HepG2 (cell line): ENCODE data around the gene TSPYL1. TPM values are rescaled to one million over a fixed set of nuclear protein-coding genes. Genes with fewer than 3 reads are reported as not detected.
A peak's percentile ranks its signal among the peaks of the same experiment; 100 is the strongest.

Source experiments
- ATAC-seq: fragments of 200-7000 bp; cut with Tn5 transposase; 3 replicates; pipeline ENCODE4 v1.9.1; 2020; ENCODE audit warnings: mild to moderate bottlenecking, moderate library complexity
- BruUV-seq: library from RNA; stranded (reverse); fragments of 400-500 nt; replicated peaks from 2 replicates; lab custom pipeline; 2021; lab: Mats Ljungman, UMichigan
- CTCF ChIA-PET: fragments of 300-600 bp; formaldehyde crosslinking; extraction: SDS; loops from one replicate; lab custom pipeline; 2021; ENCODE audit warnings: low total read pairs, inconsistent platforms, low intra/inter-chr PET ratio; lab: Yijun Ruan, JAX
- POLR2A ChIA-PET: fragments of 350-600 bp; sonication (Branson Sonifier 250); formaldehyde crosslinking; loops from one replicate; lab custom pipeline; 2020; ENCODE audit warnings: antibody characterized with exemption, inconsistent platforms; lab: Yijun Ruan, JAX
- DNase-seq: peaks from one replicate; pipeline ENCODE4 v3.0.0-alpha.2; 2015; ENCODE audit warnings: low spot score
- FAIRE-seq: peaks from 3 replicates; lab custom pipeline; 2011; peaks lifted over from hg19 to GRCh38; lab: Jason Lieb, UNC
- H2AFZ ChIP-seq: one replicate; pipeline ENCODE4 v1.6.1; 2011; ENCODE audit warnings: low read length, inconsistent platforms
- H3K27ac ChIP-seq: fragments of 300-600 bp; 3 replicates; pipeline ENCODE4 v1.8.0; 2011; ENCODE audit warnings: mixed run types, mild to moderate bottlenecking, mixed read lengths, low read length, inconsistent platforms; ENCODE audit not compliant: insufficient read depth; ENCODE audit errors: extremely low read length
- H3K27me3 ChIP-seq, 2 experiments: fragments of 200-600 bp in 1 of 2; 2 replicates in 1 of 2; 3 replicates in 1 of 2; pipeline versions ENCODE4 v1.6.0 to v1.8.0; 2011; ENCODE audit warnings: low read length in 2 of 2, mild to moderate bottlenecking in 2 of 2, moderate library complexity in 2 of 2, inconsistent platforms in 1 of 2; ENCODE audit not compliant: insufficient read depth in 2 of 2, control insufficient read depth in 1 of 2
- H3K36me3 ChIP-seq, 2 experiments: fragments of 200-600 bp in 1 of 2; replicated peaks in 1 of 2; 2 replicates in 1 of 2; 3 replicates in 1 of 2; pipeline versions ENCODE4 v1.5.1 to v1.8.0; 2011; ENCODE audit warnings: low read length in 2 of 2, inconsistent platforms in 1 of 2; ENCODE audit not compliant: insufficient read depth in 2 of 2, control insufficient read depth in 1 of 2
- H3K4me1 ChIP-seq: 2 replicates; pipeline ENCODE4 v1.5.1; 2012; ENCODE audit warnings: low read length, inconsistent platforms; ENCODE audit not compliant: insufficient read depth
- H3K4me2 ChIP-seq: 2 replicates; pipeline ENCODE4 v1.6.0; 2011; ENCODE audit warnings: low read depth, low read length, inconsistent platforms
- H3K4me3 ChIP-seq, 3 experiments: fragments of 200-600 bp in 1 of 3; sonication (generic), shearing (Covaris generic) in 1 of 3; replicated peaks in 1 of 3; 2 replicates each; pipeline ENCODE4 v1.5.1; 2011 to 2016; ENCODE audit warnings: low read length in 3 of 3, inconsistent platforms in 2 of 3, low read depth in 2 of 3, mild to moderate bottlenecking in 2 of 3, control low read depth in 1 of 3, mixed read lengths in 1 of 3; ENCODE audit not compliant: insufficient read depth in 1 of 3
- H3K79me2 ChIP-seq: one replicate; pipeline ENCODE4 v1.6.1; 2011; ENCODE audit warnings: low read length, inconsistent platforms; ENCODE audit not compliant: insufficient read depth
- H3K9ac ChIP-seq: 2 replicates; pipeline ENCODE4 v1.6.0; 2011; ENCODE audit warnings: mild to moderate bottlenecking, low read depth, low read length, inconsistent platforms; ENCODE audit not compliant: insufficient read depth
- H3K9me3 ChIP-seq: 2 replicates; pipeline ENCODE4 v1.5.1; 2012; ENCODE audit warnings: mild to moderate bottlenecking, low read length
- H4K20me1 ChIP-seq: 2 replicates; pipeline ENCODE4 v1.6.0; 2011; ENCODE audit warnings: inconsistent platforms, mild to moderate bottlenecking, low read length, moderate library complexity; ENCODE audit not compliant: insufficient read depth
- ARID5B ChIP-seq: IDR thresholded peaks from 2 replicates; pipeline ENCODE4 v1.4.0; 2020; ENCODE audit warnings: mild to moderate bottlenecking, missing genetic modification reagents
- GATAD2A ChIP-seq: IDR thresholded peaks from 2 replicates; pipeline ENCODE4 v1.6.1; 2016
- HOXA5 ChIP-seq: sonication (generic); formaldehyde crosslinking; IDR thresholded peaks from 2 replicates; pipeline ENCODE4 v1.4.0; 2020; ENCODE audit warnings: missing genetic modification reagents
- MAFG ChIP-seq: sonication (generic); formaldehyde crosslinking; IDR thresholded peaks from 2 replicates; pipeline ENCODE4 v1.5.1; 2020; ENCODE audit warnings: mild to moderate bottlenecking, missing genetic modification reagents
- ONECUT2 ChIP-seq: sonication (generic); formaldehyde crosslinking; IDR thresholded peaks from 2 replicates; pipeline ENCODE4 v1.4.0; 2020; ENCODE audit warnings: missing genetic modification reagents
- SRY ChIP-seq: sonication (generic); formaldehyde crosslinking; IDR thresholded peaks from 2 replicates; pipeline ENCODE4 v1.8.0; 2022; ENCODE audit warnings: mild to moderate bottlenecking, missing genetic modification reagents
- TCF12 ChIP-seq, 2 experiments: fragments of 450-650 bp in 1 of 2; sonication (generic) in 1 of 2; formaldehyde crosslinking in 1 of 2; IDR thresholded peaks; 2 replicates each; pipeline versions ENCODE4 v1.6.1 to v1.8.0; 2017 to 2022; ENCODE audit warnings: antibody characterized with exemption in 1 of 2, mild to moderate bottlenecking in 1 of 2, missing genetic modification reagents in 1 of 2, moderate library complexity in 1 of 2
- TEAD2 ChIP-seq: sonication (generic); formaldehyde crosslinking; IDR thresholded peaks from 2 replicates; pipeline ENCODE4 v1.9.0; 2021; ENCODE audit warnings: missing genetic modification reagents
- TFDP1 ChIP-seq: IDR thresholded peaks from 2 replicates; pipeline ENCODE4 v1.6.1; 2016; ENCODE audit warnings: missing compliant biosample characterization, missing genetic modification reagents, borderline replicate concordance
- ZBTB38 ChIP-seq: sonication (generic); formaldehyde crosslinking; IDR thresholded peaks from 2 replicates; pipeline ENCODE4 v1.5.1; 2020; ENCODE audit warnings: mild to moderate bottlenecking, missing genetic modification reagents
- ZNF17 ChIP-seq: sonication (generic); formaldehyde crosslinking; IDR thresholded peaks from 2 replicates; pipeline ENCODE4 v1.5.0; 2020; ENCODE audit warnings: mild to moderate bottlenecking, missing genetic modification reagents
- ZNF33A ChIP-seq: sonication (generic); formaldehyde crosslinking; IDR thresholded peaks from 2 replicates; pipeline ENCODE4 v1.5.1; 2020; ENCODE audit warnings: missing genetic modification reagents, mild to moderate bottlenecking, moderate library complexity, borderline replicate concordance
- ZNF607 ChIP-seq: sonication (generic); formaldehyde crosslinking; IDR thresholded peaks from 2 replicates; pipeline ENCODE4 v1.5.1; 2020; ENCODE audit warnings: missing genetic modification reagents, mild to moderate bottlenecking, borderline replicate concordance
- ZNF775 ChIP-seq: sonication (generic); formaldehyde crosslinking; IDR thresholded peaks from 2 replicates; pipeline ENCODE4 v1.4.0; 2020; ENCODE audit warnings: missing genetic modification reagents, mild to moderate bottlenecking, moderate library complexity, borderline replicate concordance
- ZNF784 ChIP-seq: sonication (generic); formaldehyde crosslinking; IDR thresholded peaks from 2 replicates; pipeline ENCODE4 v1.5.1; 2020; ENCODE audit warnings: missing genetic modification reagents, mild to moderate bottlenecking, borderline replicate concordance
- WGBS: methylation state at CpG from one replicate; pipeline ENCODE4 v1.1.6; 2017; ENCODE audit warnings: low lambda C conversion rate; 5-methylcytosine and 5-hydroxymethylcytosine counted together
- in situ Hi-C: cut with HindIII; loops from 2 replicates; pipeline ENCODE4 v1.10.0; 2017; ENCODE audit warnings: low pct_unique_long_range_greater_than_20kb; ENCODE audit not compliant: extremely low pct_ligation_motif_present
- intact Hi-C: fragments of 100-400 bp; cut with micrococcal nuclease; formaldehyde crosslinking; loops from one replicate; pipeline ENCODE4 v1.10.0; 2022; ENCODE audit not compliant: unreplicated experiment
- polyA plus RNA-seq, 8 experiments: library from polyadenylated mRNA; depleted of rRNA in 3 of 8; stranded (reverse) in 7 of 8; unstranded in 1 of 8; fragments of >200 nt; fragmentation: Illumina TruSeq in 4 of 8; extraction: Trizol in 4 of 8; gene quantifications; 2 replicates each; pipeline versions ENCODE4 v1.2.1 to v1.2.3, GENCODE V29; 2011 to 2016; ENCODE audit warnings: low read depth in 4 of 8, missing spikeins in 1 of 8, mixed read lengths in 1 of 8; ENCODE audit not compliant: insufficient read depth in 1 of 8
- total RNA-seq, 5 experiments: library from RNA; depleted of rRNA; stranded (reverse); fragments of >200 nt; fragmentation: Illumina TruSeq; extraction: Trizol; gene quantifications; 2 replicates each; pipeline ENCODE4 v1.2.3, GENCODE V29; 2016; ENCODE audit warnings: low read depth in 1 of 5

TSPYL1 gene
- total and polyA plus RNA-seq, 2 of the 13 experiments (the other 11 are each of a cell fraction or from before 2014, with no cell fraction given), result 28.3 to 93.0 TPM

- TF ChIP-seq ARID5B (CRISPR knock-in tag), result peak; percentile 72
Observed at GRCh38 chr6:116253505-116254296, 26.0 kb downstream of the TSPYL1 start, which contains the start of gene TSPYL4 (continued).

GRCh38 chr6:116253188-116253504 is 26.6 kb downstream of the TSPYL1 start:
- peaks cover 60% of the 10 kb centered on the region for H3K4me1 ChIP-seq
- in situ Hi-C loops (no loop called here), intact Hi-C loops (loop anchor here (5.0 to 10.0 kb wide), 2 partner anchors 1232 to 1424 kb away; partner anchors contain the start of genes DCBLD1 and NUS1)
- DNase-seq (no peak), ATAC-seq (peak; percentile 20), FAIRE-seq (no peak)
- no peak overlapping the region for H2AFZ ChIP-seq
- no peaks in the 10 kb centered on the region for H3K27me3 ChIP-seq
- POLR2A ChIA-PET, result interaction anchor here (1.3 to 3.3 kb wide), 4 partner anchors 8 to 38 kb away, joined by 3 to 24 read pairs (median 8); partner anchors contain the start of gene TSPYL1
- 46% methylated on average over 11 of the region's 11 CpGs for WGBS
- H3K9me3 ChIP-seq, result no peaks in the 10 kb centered on the region
- H3K79me2 ChIP-seq, result peaks cover 22% of the 10 kb centered on the region
- H3K4me3 ChIP-seq, result peak overlapping the region; percentile 86 to 92 (median 89)
- no TSS peak for BruUV-seq
- CTCF ChIA-PET, result no interaction called here
- H3K4me2 ChIP-seq, result peak overlapping the region; percentile 92
- H3K9ac ChIP-seq, result peak overlapping the region; percentile 76
- no peaks in the 10 kb centered on the region for H4K20me1 ChIP-seq
- H3K36me3 ChIP-seq, result 0 out of 5 replicates have a peak, but pooled peaks cover 0 to 2% of the 10 kb centered on the region in 2 experiments
- H3K27ac ChIP-seq, result peak overlapping the region; percentile 78
- TF ChIP-seq ZNF17 (CRISPR knock-in tag) (0 out of 2 replicates have a peak, but pooled peaks have one; percentile 40), ZNF775 (CRISPR knock-in tag) (no peak), HOXA5 (CRISPR knock-in tag) (0 out of 2 replicates have a peak, but pooled peaks have one; percentile 49), MAFG (CRISPR knock-in tag) (0 out of 2 replicates have a peak, but pooled peaks have one; percentile 7), ZBTB38 (CRISPR knock-in tag) (peak; percentile 86; the same call in 1 of the 2 replicates), ZNF33A (CRISPR knock-in tag) (no peak), ZNF607 (CRISPR knock-in tag) (peak; percentile 22; the same call in 1 of the 2 replicates), ZNF784 (CRISPR knock-in tag) (no peak), ONECUT2 (peak; percentile 56; the same call in 1 of the 2 replicates), SRY (0 out of 2 replicates have a peak, but pooled peaks have one; percentile 51), TCF12 (IDR thresholded peaks at IDR 0.05) (no peak), TCF12 (CRISPR knock-in tag; IDR thresholded peaks at IDR 0.05) (0 out of 2 replicates have a peak, but pooled peaks have one; percentile 50), TEAD2 (CRISPR knock-in tag) (no peak), TFDP1 (CRISPR knock-in tag) (peak; percentile 55; the same call in 1 of the 2 replicates), GATAD2A (CRISPR knock-in tag) (peak; percentile 9; the same call in 1 of the 2 replicates)
